ENCODE measurements around the gene NFIC. TPM values are rescaled to one million over a fixed set of nuclear protein-coding genes. Genes with fewer than 3 reads are reported as not detected.

NFIC gene
- total RNA-seq, 1 experiment from 2014 or later, result 85.5 TPM

- H3K4me3 Mint-ChIP-seq (ENCODE audit: unreplicated experiment), result peak overlapping the region; percentile 11
- no peak for TF ChIP-seq CTCF (IDR thresholded peaks at IDR 0.05; ENCODE audit: unreplicated experiment)
- POLR2A ChIA-PET, result interaction anchor here (0.7 to 2.4 kb wide), 10 partner anchors 9 to 1947 kb away, joined by 3 to 11 read pairs (median 3); no protein-coding TSS in a partner anchor
- H3K4me1 Mint-ChIP-seq (ENCODE audit: insufficient read depth, unreplicated experiment), result peaks cover 20% of the 10 kb centered on the region
- no TSS peak for BruUV-seq (replicated peaks)
- H3K9me3 Mint-ChIP-seq (ENCODE audit: unreplicated experiment), result no peaks in the 10 kb centered on the region
- no peaks in the 10 kb centered on the region for H3K27me3 Mint-ChIP-seq (ENCODE audit: insufficient read depth, unreplicated experiment)
- intact Hi-C loops (cut with micrococcal nuclease), result no loop called here
- peak; percentile 97 for DNase-seq (ENCODE audit: unreplicated experiment)
- H3K36me3 Mint-ChIP-seq (ENCODE audit: insufficient read depth, unreplicated experiment), result no peaks in the 10 kb centered on the region
- CTCF ChIA-PET, result interaction anchor here (0.6 to 2.1 kb wide), 4 partner anchors 17 to 235 kb away, joined by 3 to 6 read pairs (median 4); no protein-coding TSS in a partner anchor
- H3K27ac Mint-ChIP-seq (ENCODE audit: low read depth, unreplicated experiment), result no peak overlapping the region
These were observed 22.5 kb upstream of the NFIC start for GRCh38 chr19:3343619-3344502.

DNA sequence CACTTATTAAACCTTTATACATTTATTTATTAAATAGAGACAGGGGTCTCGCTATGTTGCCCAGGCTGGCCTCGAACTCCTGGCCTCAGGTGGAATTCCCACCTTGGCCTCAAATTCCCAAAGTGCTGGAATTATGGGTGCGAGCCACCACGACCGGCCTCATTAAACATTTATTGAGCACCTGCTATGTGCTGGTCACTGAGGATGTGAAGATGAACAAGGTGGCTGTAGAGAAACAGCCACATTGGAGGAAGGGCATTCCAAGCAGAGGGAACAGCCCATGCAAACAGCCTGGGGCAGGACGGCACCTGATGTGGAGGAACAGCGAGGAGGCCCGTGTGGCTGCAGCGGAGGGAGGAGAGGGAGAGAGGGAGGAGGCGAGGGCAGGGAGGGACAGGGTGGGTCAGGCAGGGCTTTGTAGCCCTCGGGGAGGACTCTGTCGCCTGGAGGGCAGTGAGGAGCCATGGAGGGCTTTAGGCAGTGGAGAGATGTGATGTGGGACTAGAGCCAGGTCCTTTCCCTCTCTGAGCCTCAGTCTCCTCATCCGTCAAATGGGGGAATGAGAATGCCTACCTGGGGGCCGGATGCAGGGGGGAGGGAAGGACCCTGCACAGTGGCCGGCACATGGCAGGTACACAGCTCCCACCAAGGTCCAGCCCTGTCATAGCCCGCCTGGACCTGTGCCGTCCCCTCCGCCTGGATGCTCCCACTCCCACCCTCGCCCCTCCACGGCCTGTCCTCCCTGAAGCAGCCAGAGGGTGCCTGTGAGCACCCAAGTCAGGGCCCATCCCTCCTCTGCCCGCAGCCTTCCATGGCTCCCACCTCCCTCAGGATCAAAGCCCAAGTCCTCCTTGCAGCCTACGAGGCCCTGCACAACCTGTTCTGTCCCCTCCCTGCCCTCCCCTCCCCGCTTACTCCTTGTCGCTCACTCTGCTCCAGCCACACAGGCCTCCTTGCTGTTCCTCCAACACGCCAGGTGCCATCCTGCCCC lies 21.5 kb upstream of the NFIC start:
- ChIA-PET CTCF (interaction anchor here (0.6 kb wide), 3 partner anchors 18 to 236 kb away, joined by 3 to 4 read pairs (median 3); no protein-coding TSS in a partner anchor), POLR2A (interaction anchor here (0.7 to 2.4 kb wide), 6 partner anchors 8 to 1946 kb away, joined by 3 to 11 read pairs (median 4); no protein-coding TSS in a partner anchor)
- DNase-seq (ENCODE audit: unreplicated experiment), result no peak
- Mint-ChIP-seq H3K4me1 (ENCODE audit: insufficient read depth, unreplicated experiment) (peaks cover 19% of the 10 kb centered on the region), H3K9me3 (ENCODE audit: unreplicated experiment) (no peaks in the 10 kb centered on the region), H3K4me3 (ENCODE audit: unreplicated experiment) (peak overlapping the region; percentile 11), H3K27ac (ENCODE audit: low read depth, unreplicated experiment) (no peak overlapping the region), H3K36me3 (ENCODE audit: insufficient read depth, unreplicated experiment) (no peaks in the 10 kb centered on the region), H3K27me3 (ENCODE audit: insufficient read depth, unreplicated experiment) (no peaks in the 10 kb centered on the region)
- no peak for TF ChIP-seq CTCF (IDR thresholded peaks at IDR 0.05; ENCODE audit: unreplicated experiment)
- no TSS peak for BruUV-seq (replicated peaks)
- intact Hi-C loops (cut with micrococcal nuclease), result no loop called here

DNA sequence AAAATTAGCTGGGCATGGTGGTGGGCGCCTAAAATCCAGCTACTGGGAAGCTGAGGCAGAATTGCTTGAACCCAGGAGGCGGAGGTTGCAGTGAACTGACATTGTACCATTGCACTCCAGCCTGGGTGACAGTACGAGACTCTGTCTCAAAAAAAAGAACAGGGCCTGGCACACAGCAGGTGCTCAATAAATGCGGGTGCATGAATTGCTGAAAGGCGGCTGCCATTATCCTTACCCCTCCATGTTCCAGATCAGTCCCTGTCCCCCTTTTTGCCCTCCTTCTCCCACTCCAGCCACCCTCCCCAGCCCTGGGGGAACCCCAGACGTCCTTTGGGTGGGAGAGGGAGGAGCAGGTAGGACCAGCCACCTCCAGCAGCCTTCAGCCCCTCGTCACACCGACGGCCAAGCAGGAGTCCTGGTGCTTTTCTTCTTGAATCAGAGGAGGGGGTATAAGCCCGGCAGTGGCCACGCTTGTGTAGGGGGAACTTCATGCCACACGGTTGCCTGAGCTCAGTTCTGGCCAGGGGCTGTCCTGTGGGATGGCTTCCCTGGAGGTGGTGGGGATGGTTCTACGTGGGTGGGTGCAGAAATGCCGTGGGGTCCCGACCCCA lies 20.4 kb upstream of the NFIC start:
- no TSS peak for BruUV-seq (replicated peaks)
- no peak for DNase-seq (ENCODE audit: unreplicated experiment)
- no peak for TF ChIP-seq CTCF (IDR thresholded peaks at IDR 0.05; ENCODE audit: unreplicated experiment)
- Mint-ChIP-seq H3K4me3 (ENCODE audit: unreplicated experiment) (no peak overlapping the region), H3K4me1 (ENCODE audit: insufficient read depth, unreplicated experiment) (peaks cover 19% of the 10 kb centered on the region), H3K36me3 (ENCODE audit: insufficient read depth, unreplicated experiment) (no peaks in the 10 kb centered on the region), H3K27me3 (ENCODE audit: insufficient read depth, unreplicated experiment) (no peaks in the 10 kb centered on the region), H3K27ac (ENCODE audit: low read depth, unreplicated experiment) (peak overlapping the region; percentile 51), H3K9me3 (ENCODE audit: unreplicated experiment) (no peaks in the 10 kb centered on the region)
- intact Hi-C loops (cut with micrococcal nuclease), result no loop called here
- ChIA-PET CTCF (interaction anchor here (0.6 to 1.3 kb wide), 5 partner anchors 10 to 211 kb away, joined by 3 to 6 read pairs (median 3); no protein-coding TSS in a partner anchor), POLR2A (interaction anchor here (0.5 to 1.2 kb wide), 7 partner anchors 9 to 291 kb away, joined by 3 to 5 read pairs (median 3); no protein-coding TSS in a partner anchor)

Measured in MCF 10A (cell line).